Right lobe of liver (tissue), 6 donors: ENCODE data around the gene CCDC85C. TPM values are rescaled to one million over a fixed set of nuclear protein-coding genes. Genes with fewer than 3 reads are reported as not detected.

Experiments
- ATAC-seq, 4 donors: fragments of 200-7000 bp; cut with Tn5 transposase; one replicate each; pipeline ENCODE4 v1.9.1; 2020; ENCODE audit warnings: mild to moderate bottlenecking in 4 of 4, moderate library complexity in 4 of 4
- DNase-seq, 3 donors: peaks; one replicate each; pipeline ENCODE4 v3.0.0-alpha.2; 2020
- H3K27ac ChIP-seq, 3 donors: fragments of 200-600 bp; one replicate each; pipeline ENCODE4 v1.8.0; 2022
- H3K27me3 ChIP-seq, 2 donors: fragments of 200-600 bp; one replicate each; pipeline ENCODE4 v1.8.0; 2022
- H3K36me3 ChIP-seq, 4 donors: fragments of 200-600 bp; sonication (generic) in 1 of 4; one replicate each; pipeline versions ENCODE4 v1.5.1 to v1.8.0; 2017 to 2022; ENCODE audit warnings: control low read depth in 1 of 4
- H3K4me1 ChIP-seq, 4 donors: fragments of 200-600 bp; sonication (generic) in 1 of 4; one replicate each; pipeline versions ENCODE4 v1.5.1 to v1.8.0; 2017 to 2022; ENCODE audit warnings: control low read depth in 1 of 4
- H3K4me3 ChIP-seq, 3 donors: fragments of 200-600 bp; one replicate each; pipeline ENCODE4 v1.8.0; 2022
- H3K9me3 ChIP-seq, 4 donors: fragments of 200-600 bp; sonication (generic) in 1 of 4; one replicate each; pipeline versions ENCODE4 v1.5.1 to v1.8.0; 2017 to 2022; ENCODE audit warnings: control low read depth in 1 of 4
- CTCF ChIP-seq, 4 donors: fragments of 200-600 bp in 3 of 4; fragments of 450-650 bp in 1 of 4; IDR thresholded peaks; one replicate each; pipeline versions ENCODE4 v1.5.1 to v1.8.0; 2016 to 2022; ENCODE audit warnings: antibody characterized with exemption in 4 of 4, mild to moderate bottlenecking in 2 of 4
- POLR2A ChIP-seq: fragments of 450-650 bp; IDR thresholded peaks from one replicate; pipeline ENCODE4 v1.6.1; 2017; ENCODE audit warnings: antibody characterized with exemption, mild to moderate bottlenecking
- WGBS: methylation state at CpG from one replicate; pipeline ENCODE4 v1.1.6; 2018; ENCODE audit warnings: low coverage, low lambda C conversion rate; ENCODE audit not compliant: insufficient coverage; ENCODE audit errors: missing lambda C conversion rate; 5-methylcytosine and 5-hydroxymethylcytosine counted together
- intact Hi-C, 2 donors: fragments of 100-400 bp; cut with DNase I; formaldehyde crosslinking; loops; one replicate each; pipeline versions ENCODE4 v1.11.2 to v1.14.1; 2022
- total RNA-seq, 6 experiments: library from RNA; depleted of rRNA in 2 of 6; stranded (reverse); fragments of >200 nt in 2 of 6; fragmentation: NEBNext Ultra II Directional in 3 of 6; extraction: Animal tissue kit (Norgen Biotek cat#: 25700) in 3 of 6; gene quantifications; one replicate each; pipeline versions ENCODE4 v1.1.0 to v1.2.4, GENCODE V29; 2016 to 2023
- donor health status: DM: no; HTN: yes; CAD: no.
- donor health status: DM: no; HTN: no; CAD: no.
- donor health status: DM: no; HTN: no; CAD: no.
- donor health status: DM: no; HTN: yes; CAD: no.
- donor health status: DM: no; HTN: yes; CAD: no.

CCDC85C gene
- total RNA-seq, 6 experiments from 2014 or later, result 13.6 to 32.8 (median 21.8) TPM

- Histone ChIP-seq H3K4me3 (no peak overlapping the region), H3K27ac (no peak overlapping the region), H3K9me3 (no peaks in the 10 kb centered on the region), H3K4me1 (peaks cover 0 to 10% (median 3%) of the 10 kb centered on the region in 4 donors), H3K36me3 (peaks cover 4 to 59% (median 21%) of the 10 kb centered on the region in 4 donors), H3K27me3 (no peaks in the 10 kb centered on the region)
- intact Hi-C loops, result no loop called here
- WGBS, result 57% methylated on average over 4 of the region's 6 CpGs
- TF ChIP-seq CTCF (IDR thresholded peaks at IDR 0.05) (no peak), POLR2A (no peak)
- DNase-seq (no peak), ATAC-seq (peak in 1 of 4 donors; percentile 28)
Measured at GRCh38 chr14:99506276-99506675, 97.7 kb downstream of the CCDC85C start.

GRCh38 chr14:99505089-99505488, 98.9 kb downstream of the CCDC85C start:
- no peak for ATAC-seq
- WGBS, result 89% methylated on average over 5 of the region's 5 CpGs

GRCh38 chr14:99503848-99504453, 100.1 kb downstream of the CCDC85C start:
- TF ChIP-seq POLR2A (no peak), CTCF (IDR thresholded peaks at IDR 0.05) (no peak)
- H3K9me3 ChIP-seq, result no peaks in the 10 kb centered on the region
- H3K27me3 ChIP-seq, result no peaks in the 10 kb centered on the region
- 100% methylated on average over 2 of the region's 4 CpGs for WGBS
- no peak overlapping the region for H3K27ac ChIP-seq
- peaks cover 4 to 66% (median 27%) of the 10 kb centered on the region in 4 donors for H3K36me3 ChIP-seq
- intact Hi-C loops, result no loop called here
- DNase-seq (no peak), ATAC-seq (no peak)
- H3K4me3 ChIP-seq, result no peak overlapping the region
- H3K4me1 ChIP-seq, result peaks cover 0 to 6% (median 3%) of the 10 kb centered on the region in 4 donors

More at GRCh38 chr14:99505089-99505488, 98.9 kb downstream of the CCDC85C start:
- H3K27me3 ChIP-seq, result no peaks in the 10 kb centered on the region
- DNase-seq, result no peak
- no peak overlapping the region for H3K27ac ChIP-seq
- no peaks in the 10 kb centered on the region for H3K9me3 ChIP-seq
- no peak overlapping the region for H3K4me3 ChIP-seq
- peaks cover 4 to 66% (median 27%) of the 10 kb centered on the region in 4 donors for H3K36me3 ChIP-seq
- TF ChIP-seq POLR2A (no peak), CTCF (IDR thresholded peaks at IDR 0.05) (no peak)
- intact Hi-C loops, result no loop called here
- H3K4me1 ChIP-seq, result peaks cover 0 to 10% (median 3%) of the 10 kb centered on the region in 4 donors

GRCh38 chr14:99502989-99503421, 101.0 kb downstream of the CCDC85C start:
- no peak overlapping the region for H3K27ac ChIP-seq
- H3K4me1 ChIP-seq, result no peaks in the 10 kb centered on the region
- DNase-seq (no peak), ATAC-seq (no peak)
- intact Hi-C loops, result no loop called here
- 81% methylated on average over 7 of the region's 14 CpGs for WGBS
- TF ChIP-seq CTCF (IDR thresholded peaks at IDR 0.05), result no peak
- TF ChIP-seq POLR2A, result no peak
- no peak overlapping the region for H3K4me3 ChIP-seq
- peaks cover 4 to 72% (median 27%) of the 10 kb centered on the region in 4 donors for H3K36me3 ChIP-seq
- H3K9me3 ChIP-seq, result no peaks in the 10 kb centered on the region
- no peaks in the 10 kb centered on the region for H3K27me3 ChIP-seq
